Esophagus squamous epithelium (tissue), 4 donors: Measurements from ENCODE around the gene HOXD10.

Source experiments
- POLR2A ChIP-seq, 4 donors: fragments of 450-650 bp; IDR thresholded peaks; one replicate each; pipeline ENCODE4 v1.6.1; 2017; ENCODE audit warnings: antibody characterized with exemption in 4 of 4, mild to moderate bottlenecking in 4 of 4, moderate library complexity in 3 of 4
- TF ChIP-seq, protein P1 (sequence below), 6 experiments: fragments of 450-650 bp in 4 of 6; fragments of 200-600 bp in 2 of 6; sonication (generic) in 2 of 6; IDR thresholded peaks; one replicate each; pipeline ENCODE4 v1.5.1; 2016 to 2019; ENCODE audit warnings: antibody characterized with exemption in 6 of 6, mild to moderate bottlenecking in 4 of 6, moderate library complexity in 4 of 6

DNA sequence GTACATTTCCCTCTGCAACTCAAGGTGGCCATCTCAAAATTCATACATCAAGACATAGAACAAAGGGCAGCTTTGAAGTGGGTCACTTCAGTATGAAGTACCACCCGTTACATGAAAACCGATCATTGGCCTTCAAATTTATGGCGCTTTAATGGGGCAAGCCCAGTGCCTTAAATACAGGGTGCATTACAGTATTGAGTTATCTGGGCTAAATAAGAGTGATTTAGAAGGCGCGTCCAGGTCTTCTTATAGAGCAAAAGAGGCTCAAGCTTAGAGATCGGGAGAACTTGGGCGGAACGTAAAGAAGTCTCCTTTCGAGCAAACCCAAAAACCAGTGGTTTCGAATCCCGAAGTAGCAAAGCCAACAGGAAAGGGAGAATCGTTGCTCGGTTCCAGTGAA, 47.6 kb downstream of the HOXD10 start:
- TF ChIP-seq, protein P1, sequence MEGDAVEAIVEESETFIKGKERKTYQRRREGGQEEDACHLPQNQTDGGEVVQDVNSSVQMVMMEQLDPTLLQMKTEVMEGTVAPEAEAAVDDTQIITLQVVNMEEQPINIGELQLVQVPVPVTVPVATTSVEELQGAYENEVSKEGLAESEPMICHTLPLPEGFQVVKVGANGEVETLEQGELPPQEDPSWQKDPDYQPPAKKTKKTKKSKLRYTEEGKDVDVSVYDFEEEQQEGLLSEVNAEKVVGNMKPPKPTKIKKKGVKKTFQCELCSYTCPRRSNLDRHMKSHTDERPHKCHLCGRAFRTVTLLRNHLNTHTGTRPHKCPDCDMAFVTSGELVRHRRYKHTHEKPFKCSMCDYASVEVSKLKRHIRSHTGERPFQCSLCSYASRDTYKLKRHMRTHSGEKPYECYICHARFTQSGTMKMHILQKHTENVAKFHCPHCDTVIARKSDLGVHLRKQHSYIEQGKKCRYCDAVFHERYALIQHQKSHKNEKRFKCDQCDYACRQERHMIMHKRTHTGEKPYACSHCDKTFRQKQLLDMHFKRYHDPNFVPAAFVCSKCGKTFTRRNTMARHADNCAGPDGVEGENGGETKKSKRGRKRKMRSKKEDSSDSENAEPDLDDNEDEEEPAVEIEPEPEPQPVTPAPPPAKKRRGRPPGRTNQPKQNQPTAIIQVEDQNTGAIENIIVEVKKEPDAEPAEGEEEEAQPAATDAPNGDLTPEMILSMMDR (IDR thresholded peaks at IDR 0.05), result no peak
- no peak for TF ChIP-seq POLR2A (IDR thresholded peaks at IDR 0.05)
